Measurements from ENCODE around the gene OSBPL7. TPM values are rescaled to one million over a fixed set of nuclear protein-coding genes. Genes with fewer than 3 reads are reported as not detected.

OSBPL7 gene
- total RNA-seq, 1 experiment from 2014 or later: 9.1 TPM

DNA sequence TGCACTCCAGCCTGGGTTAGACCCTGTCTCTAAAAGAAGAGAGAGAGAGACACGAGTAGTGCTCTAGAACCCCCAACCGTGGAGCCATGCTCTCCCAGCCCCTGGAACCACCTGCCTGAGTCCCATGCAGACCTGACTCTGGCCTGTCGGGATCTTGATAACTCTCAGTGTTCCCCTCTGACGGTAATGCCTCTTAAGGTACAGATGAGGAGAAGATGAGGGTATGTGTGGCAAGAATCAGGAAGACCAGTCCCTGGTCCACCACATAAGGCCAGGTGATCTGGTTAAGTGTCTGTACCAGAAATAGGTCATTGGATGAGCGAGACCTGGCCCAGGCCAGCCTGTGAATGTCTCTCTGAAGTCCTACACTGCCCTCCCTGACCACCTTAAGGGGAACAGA lies 18.4 kb downstream of the OSBPL7 start:
- ChIA-PET CTCF (interaction anchor here (0.6 kb wide), 1 partner anchor 37 kb away, joined by 3 read pairs; no protein-coding TSS in a partner anchor), POLR2A (no interaction called here)
- no peaks in the 10 kb centered on the region for H3K36me3 ChIP-seq (ENCODE audit: control insufficient read depth, insufficient read depth, low read length)
- H3K9me3 ChIP-seq (ENCODE audit: control insufficient read depth, insufficient read depth, low read depth, low read length): no peaks in the 10 kb centered on the region
- no peak for TF ChIP-seq SIN3A (IDR thresholded peaks at IDR 0.05; ENCODE audit: borderline replicate concordance, insufficient read depth, low read depth, low read length)
- TF ChIP-seq, protein P1, sequence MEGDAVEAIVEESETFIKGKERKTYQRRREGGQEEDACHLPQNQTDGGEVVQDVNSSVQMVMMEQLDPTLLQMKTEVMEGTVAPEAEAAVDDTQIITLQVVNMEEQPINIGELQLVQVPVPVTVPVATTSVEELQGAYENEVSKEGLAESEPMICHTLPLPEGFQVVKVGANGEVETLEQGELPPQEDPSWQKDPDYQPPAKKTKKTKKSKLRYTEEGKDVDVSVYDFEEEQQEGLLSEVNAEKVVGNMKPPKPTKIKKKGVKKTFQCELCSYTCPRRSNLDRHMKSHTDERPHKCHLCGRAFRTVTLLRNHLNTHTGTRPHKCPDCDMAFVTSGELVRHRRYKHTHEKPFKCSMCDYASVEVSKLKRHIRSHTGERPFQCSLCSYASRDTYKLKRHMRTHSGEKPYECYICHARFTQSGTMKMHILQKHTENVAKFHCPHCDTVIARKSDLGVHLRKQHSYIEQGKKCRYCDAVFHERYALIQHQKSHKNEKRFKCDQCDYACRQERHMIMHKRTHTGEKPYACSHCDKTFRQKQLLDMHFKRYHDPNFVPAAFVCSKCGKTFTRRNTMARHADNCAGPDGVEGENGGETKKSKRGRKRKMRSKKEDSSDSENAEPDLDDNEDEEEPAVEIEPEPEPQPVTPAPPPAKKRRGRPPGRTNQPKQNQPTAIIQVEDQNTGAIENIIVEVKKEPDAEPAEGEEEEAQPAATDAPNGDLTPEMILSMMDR (IDR thresholded peaks at IDR 0.05): no peak
- no peak for TF ChIP-seq POLR2AphosphoS5 (IDR thresholded peaks at IDR 0.05; ENCODE audit: low read depth, low read length)
- no peak for TF ChIP-seq TCF7L2 (IDR thresholded peaks at IDR 0.05; ENCODE audit: low read depth, low read length)
- TF ChIP-seq, protein P2, sequence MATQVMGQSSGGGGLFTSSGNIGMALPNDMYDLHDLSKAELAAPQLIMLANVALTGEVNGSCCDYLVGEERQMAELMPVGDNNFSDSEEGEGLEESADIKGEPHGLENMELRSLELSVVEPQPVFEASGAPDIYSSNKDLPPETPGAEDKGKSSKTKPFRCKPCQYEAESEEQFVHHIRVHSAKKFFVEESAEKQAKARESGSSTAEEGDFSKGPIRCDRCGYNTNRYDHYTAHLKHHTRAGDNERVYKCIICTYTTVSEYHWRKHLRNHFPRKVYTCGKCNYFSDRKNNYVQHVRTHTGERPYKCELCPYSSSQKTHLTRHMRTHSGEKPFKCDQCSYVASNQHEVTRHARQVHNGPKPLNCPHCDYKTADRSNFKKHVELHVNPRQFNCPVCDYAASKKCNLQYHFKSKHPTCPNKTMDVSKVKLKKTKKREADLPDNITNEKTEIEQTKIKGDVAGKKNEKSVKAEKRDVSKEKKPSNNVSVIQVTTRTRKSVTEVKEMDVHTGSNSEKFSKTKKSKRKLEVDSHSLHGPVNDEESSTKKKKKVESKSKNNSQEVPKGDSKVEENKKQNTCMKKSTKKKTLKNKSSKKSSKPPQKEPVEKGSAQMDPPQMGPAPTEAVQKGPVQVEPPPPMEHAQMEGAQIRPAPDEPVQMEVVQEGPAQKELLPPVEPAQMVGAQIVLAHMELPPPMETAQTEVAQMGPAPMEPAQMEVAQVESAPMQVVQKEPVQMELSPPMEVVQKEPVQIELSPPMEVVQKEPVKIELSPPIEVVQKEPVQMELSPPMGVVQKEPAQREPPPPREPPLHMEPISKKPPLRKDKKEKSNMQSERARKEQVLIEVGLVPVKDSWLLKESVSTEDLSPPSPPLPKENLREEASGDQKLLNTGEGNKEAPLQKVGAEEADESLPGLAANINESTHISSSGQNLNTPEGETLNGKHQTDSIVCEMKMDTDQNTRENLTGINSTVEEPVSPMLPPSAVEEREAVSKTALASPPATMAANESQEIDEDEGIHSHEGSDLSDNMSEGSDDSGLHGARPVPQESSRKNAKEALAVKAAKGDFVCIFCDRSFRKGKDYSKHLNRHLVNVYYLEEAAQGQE (IDR thresholded peaks at IDR 0.05; ENCODE audit: insufficient read depth in 1 of 2, low read depth in 2 of 2, low read length in 1 of 2): no peak
- no peak overlapping the region for H3K27ac ChIP-seq (ENCODE audit: low read length)
- no peak overlapping the region for H3K4me3 ChIP-seq (ENCODE audit: low read depth in 2 of 2, low read length in 2 of 2)
- ATAC-seq (no peak), DNase-seq (ENCODE audit: low read depth, low spot score) (no peak)
- BruUV-seq (replicated peaks): no TSS peak
- H3K4me1 ChIP-seq (ENCODE audit: control insufficient read depth, insufficient read depth, low read length): no peaks in the 10 kb centered on the region
- intact Hi-C loops (cut with micrococcal nuclease; ENCODE audit: unreplicated experiment) (loop anchor here (5.0 kb wide), 1 partner anchor 106 kb away; no protein-coding TSS in a partner anchor), in situ Hi-C loops (cut with HindIII; ENCODE audit: low pct_unique_long_range_greater_than_20kb, low sequenced_read_pairs) (no loop called here)
- no peaks in the 10 kb centered on the region for H3K27me3 ChIP-seq (ENCODE audit: control insufficient read depth, insufficient read depth, low read length)

DNA sequence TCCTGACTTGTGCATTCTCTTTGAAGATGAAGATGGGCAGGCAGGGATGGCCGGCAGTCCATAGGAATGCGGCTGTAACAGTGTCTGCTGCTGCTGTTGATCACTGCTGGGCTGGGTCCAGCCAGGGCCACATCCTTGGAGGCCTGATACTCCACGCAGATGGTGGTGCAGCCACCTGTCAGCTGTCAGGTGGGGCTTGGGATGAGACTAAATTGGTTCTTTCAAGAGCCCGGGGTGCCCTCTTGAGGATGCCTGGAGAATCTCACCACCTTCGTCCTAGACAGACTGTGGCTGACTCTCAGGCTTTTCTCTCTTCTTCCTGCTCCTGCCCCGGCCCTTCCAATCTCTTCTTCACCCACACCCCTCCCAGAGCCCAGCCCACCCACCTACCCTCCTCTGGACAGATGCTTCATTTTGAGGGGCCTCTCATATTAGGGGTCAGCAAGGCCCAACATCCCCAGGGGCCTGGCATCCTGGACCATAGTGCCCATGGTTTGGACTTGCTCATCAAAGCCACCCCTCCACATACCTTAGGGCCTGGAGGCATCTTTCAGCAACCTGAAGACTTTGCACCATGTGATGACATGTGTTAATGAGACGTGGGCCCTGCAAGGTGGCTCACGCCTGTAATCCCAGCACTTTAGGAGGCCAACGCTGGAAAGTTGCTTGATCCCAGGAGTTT lies 19.1 kb downstream of the OSBPL7 start:
- in situ Hi-C loops (cut with HindIII; ENCODE audit: low pct_unique_long_range_greater_than_20kb, low sequenced_read_pairs): no loop called here
- TF ChIP-seq, protein P2 (IDR thresholded peaks at IDR 0.05; ENCODE audit: insufficient read depth in 1 of 2, low read depth in 2 of 2, low read length in 1 of 2): no peak
- TF ChIP-seq, protein P1 (IDR thresholded peaks at IDR 0.05): peak; percentile 91
- Histone ChIP-seq H3K27ac (ENCODE audit: low read length) (no peak overlapping the region), H3K4me1 (ENCODE audit: control insufficient read depth, insufficient read depth, low read length) (no peaks in the 10 kb centered on the region), H3K27me3 (ENCODE audit: control insufficient read depth, insufficient read depth, low read length) (no peaks in the 10 kb centered on the region), H3K4me3 (ENCODE audit: low read depth in 2 of 2, low read length in 2 of 2) (no peak overlapping the region), H3K9me3 (ENCODE audit: control insufficient read depth, insufficient read depth, low read depth, low read length) (no peaks in the 10 kb centered on the region), H3K36me3 (ENCODE audit: control insufficient read depth, insufficient read depth, low read length) (no peaks in the 10 kb centered on the region)
- POLR2A ChIA-PET: no interaction called here
- intact Hi-C loops (cut with micrococcal nuclease; ENCODE audit: unreplicated experiment): loop anchor here (5.0 kb wide), 1 partner anchor 105 kb away; no protein-coding TSS in a partner anchor
- BruUV-seq (replicated peaks): no TSS peak
- CTCF ChIA-PET: interaction anchor here (0.6 to 1.1 kb wide), 3 partner anchors 36 to 84 kb away, joined by 3 read pairs; no protein-coding TSS in a partner anchor
- DNase-seq (ENCODE audit: low read depth, low spot score): peak; percentile 30
- ATAC-seq: peak; percentile 94

All from Panc1 (cell line).